Superior temporal gyrus (tissue), 1 donor: ENCODE measurements around the gene MYO16.
"Not testable (repeated sequence)": the region's sequence is repeated elsewhere in the genome, so short reads cannot be mapped to it uniquely, and the experiment has no call there.

Experiments
- DNase-seq: peaks from one replicate; pipeline ENCODE4 v3.0.0-alpha.2; 2016; ENCODE audit errors: extremely low spot score

Gene MYO16

DNA sequence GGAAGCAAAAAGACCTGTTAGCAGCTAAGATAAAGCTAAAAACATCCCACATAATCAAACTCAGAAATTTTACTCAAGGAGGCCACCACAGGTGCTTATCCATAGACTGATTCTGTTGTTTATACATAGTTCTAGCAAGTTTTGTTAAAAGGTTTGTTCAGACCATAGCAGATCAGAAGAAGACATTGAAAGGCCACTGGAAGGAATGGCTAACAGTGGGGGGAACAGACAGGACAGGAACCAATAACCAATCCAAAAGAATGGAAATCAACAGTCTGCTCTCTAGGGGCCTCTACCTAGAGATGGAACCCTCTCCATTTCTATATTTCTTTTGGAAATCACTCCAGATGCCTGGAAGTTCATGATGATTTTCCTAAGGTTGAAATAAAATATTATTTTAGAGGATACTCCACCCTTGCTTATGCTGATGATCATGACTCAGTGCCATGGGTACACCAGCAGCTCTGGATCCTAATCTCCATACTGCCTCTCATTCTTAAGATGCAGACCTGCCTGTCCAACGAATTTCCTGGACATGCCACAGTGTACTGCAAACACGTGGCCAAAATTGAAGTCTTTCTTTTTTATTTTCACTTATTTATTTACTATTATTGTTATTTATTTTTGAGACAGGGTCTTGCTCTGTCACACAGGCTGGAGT is 260.0 kb downstream of the MYO16 start:
- no peak for DNase-seq

DNA sequence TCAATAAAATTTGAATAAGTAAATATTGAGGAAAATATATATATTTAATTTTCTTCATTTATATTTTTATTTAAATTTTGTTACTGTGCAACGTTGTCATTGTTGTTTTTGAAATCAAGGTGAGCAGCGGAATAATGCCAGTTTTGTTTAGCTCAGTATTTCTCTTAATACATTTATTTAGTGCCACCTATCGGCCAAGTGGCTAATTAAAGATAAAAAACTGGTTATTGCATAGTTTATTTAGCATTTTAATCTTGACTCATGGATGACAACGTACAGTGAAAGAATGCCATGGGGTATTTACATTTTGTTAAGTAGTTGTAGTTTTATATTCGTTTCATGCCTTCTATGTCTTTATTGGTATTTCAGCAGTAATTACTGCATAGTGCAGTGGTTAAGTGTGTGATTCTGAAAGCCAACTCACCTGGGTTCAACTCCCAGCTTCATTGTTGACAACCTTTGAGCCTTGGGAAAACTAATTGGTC is 265.9 kb downstream of the MYO16 start:
- peak; percentile 85 for DNase-seq

DNA sequence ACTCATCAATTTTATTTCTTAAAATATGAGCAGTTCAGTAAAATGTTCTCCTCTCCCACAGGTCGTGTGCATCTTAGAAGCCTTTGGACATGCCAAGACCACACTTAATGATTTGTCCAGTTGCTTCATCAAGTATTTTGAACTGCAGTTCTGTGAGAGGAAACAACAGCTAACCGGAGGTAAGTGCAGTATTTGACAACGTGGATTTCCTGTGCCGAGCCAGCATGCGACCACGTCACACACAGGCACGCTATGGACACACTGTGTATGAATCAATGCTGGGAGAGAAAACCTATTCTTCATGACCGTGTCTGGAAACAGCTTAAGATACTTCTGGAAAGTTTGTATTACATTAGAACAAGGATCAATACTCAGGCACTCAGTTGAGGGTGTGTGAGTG is 268.5 kb downstream of the MYO16 start:
- no peak for DNase-seq

- DNase-seq: no peak
Measured at GRCh38 chr13:108902405-108903155, 273.2 kb downstream of the MYO16 start.

- no peak for DNase-seq
Measured at GRCh38 chr13:108903613-108904012, 274.2 kb downstream of the MYO16 start.

GRCh38 chr13:108911807-108912206 is 282.4 kb downstream of the MYO16 start:
- DNase-seq: no peak

GRCh38 chr13:108913731-108914130 is 284.3 kb downstream of the MYO16 start:
- DNase-seq: not testable (repeated sequence)

GRCh38 chr13:108915095-108915633 is 285.8 kb downstream of the MYO16 start:
- DNase-seq: peak; percentile 65

DNA sequence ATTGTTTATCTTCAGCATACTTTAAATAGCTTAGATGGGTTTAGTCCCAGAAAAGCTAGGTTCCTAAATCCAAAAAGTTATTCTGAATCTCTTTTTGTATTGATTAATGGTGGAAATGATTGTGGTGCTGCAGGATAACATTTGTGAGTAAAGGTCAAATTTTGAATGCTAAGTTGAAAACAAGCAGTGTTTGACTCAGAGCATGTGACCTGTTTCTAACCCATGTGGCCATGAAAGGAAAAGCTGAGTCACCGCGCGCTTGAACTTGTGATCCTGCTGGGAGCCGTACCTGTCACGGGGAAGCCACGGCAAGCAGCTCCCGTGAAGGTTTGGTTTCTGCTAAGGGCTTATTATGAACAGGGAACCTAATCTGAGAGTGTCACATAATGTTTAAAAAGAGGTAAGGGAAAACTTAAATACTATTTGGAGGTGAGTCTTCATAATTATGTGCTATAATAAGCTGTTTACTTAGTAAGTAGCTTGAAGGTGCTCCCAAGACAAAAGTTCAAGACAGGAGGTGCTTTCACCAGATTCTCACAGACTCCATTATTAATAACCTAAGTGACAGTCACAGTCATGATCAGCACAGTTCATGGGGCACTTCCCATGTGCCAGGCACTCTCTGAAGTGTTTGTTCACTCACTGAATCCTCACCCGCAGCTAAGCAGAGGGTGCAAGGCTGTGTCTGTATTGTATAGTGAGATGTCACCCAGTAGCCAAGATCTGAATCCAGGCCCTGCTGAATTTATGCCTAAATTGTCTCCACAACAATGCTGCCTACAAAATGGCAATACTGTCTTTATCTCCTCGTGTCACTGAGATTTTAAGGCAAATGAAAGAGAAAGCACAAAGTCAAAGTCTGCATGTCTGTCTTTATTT is 286.5 kb downstream of the MYO16 start:
- DNase-seq: peak; percentile 51

GRCh38 chr13:108917581-108917980 is 288.2 kb downstream of the MYO16 start:
- DNase-seq: no peak

DNA sequence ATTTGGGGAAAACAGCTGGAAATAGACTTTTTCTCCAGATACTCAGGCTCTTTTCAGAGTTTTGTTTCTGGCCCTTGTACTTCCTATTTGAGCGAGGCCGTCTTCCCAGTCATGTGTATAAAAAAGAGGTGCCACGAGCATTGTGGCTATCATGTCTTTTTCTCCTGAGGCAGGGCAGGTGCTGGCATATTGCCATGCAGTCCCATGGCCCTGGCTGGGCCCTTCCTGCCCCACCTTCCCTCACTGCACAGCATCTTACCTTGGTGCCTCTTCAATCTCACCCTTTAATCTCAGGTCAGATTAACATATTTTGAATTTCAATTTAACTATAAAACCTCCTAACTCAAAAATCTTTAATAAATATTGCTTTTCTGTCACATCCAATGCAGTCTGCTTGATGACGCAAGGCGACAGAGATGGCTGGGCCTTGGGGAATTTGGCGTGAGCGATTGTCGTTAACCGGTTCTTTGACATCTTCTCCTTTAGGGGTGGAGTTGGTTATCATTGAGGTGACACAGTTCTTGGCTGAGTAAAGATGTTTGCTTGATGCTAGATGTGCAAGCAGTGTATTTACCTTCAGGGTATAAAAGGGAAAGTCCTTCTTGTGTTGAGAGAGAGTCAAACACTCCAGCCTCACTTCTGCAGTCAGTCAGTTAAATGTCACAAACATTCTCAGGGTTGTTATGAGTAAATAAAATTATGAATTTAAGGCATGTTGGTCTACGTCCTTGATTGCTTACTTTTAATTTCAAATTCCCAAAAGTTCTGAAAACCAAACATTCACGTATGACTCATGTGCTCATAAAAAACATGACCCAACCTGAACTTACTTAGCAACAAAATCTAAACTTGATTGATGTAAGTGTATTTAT is 289.9 kb downstream of the MYO16 start:
- DNase-seq: no peak

GRCh38 chr13:108920137-108920536 is 290.7 kb downstream of the MYO16 start:
- no peak for DNase-seq

GRCh38 chr13:108921238-108921637 is 291.8 kb downstream of the MYO16 start:
- DNase-seq: no peak

DNA sequence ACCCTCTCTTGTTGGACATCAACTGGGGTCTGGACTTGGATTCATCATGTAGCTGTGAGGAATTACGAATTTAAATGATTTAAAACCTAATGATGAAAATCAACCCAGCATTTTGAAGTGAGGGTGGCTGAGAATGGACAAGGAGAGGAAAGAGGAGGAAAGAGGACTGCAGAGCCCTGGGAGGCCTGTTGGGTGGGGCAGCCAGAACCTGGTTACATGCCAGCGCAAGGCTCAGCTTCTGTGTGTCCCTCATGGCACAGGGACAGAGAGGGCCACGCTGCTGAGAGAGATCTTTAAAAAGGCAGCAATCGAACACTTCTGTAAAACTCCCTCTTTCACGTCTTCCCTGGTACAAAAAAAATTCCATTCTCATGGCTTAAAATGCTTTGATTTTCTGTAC is 292.7 kb downstream of the MYO16 start:
- no peak for DNase-seq

GRCh38 chr13:108923386-108924047 is 294.1 kb downstream of the MYO16 start:
- no peak for DNase-seq

DNA sequence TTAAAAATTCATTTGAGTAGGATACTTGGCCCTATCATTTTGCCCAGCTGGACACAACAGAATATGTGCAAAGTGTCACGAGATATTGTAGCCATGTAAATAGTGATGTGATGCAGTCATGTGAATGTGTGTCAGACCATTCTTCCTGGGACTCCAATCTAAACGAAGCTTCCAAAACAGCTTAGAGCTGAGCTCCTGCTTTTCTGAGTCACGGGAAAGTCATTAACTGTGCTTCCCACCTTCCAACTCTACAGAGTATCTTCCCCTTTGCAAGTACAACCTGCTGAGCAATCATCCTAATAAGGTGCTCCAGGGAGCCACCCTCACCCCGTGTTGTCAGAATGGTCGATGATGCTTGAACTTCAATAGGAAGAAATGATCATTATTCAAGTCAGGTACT is 294.7 kb downstream of the MYO16 start:
- DNase-seq: no peak

GRCh38 chr13:108924541-108924940 is 295.1 kb downstream of the MYO16 start:
- DNase-seq: no peak

- no peak for DNase-seq
Measured at GRCh38 chr13:108925070-108925469, 295.7 kb downstream of the MYO16 start.

- no peak for DNase-seq
Measured at GRCh38 chr13:108926862-108927261, 297.5 kb downstream of the MYO16 start.

GRCh38 chr13:108927615-108928014 is 298.2 kb downstream of the MYO16 start:
- DNase-seq: no peak
